ENCODE data around the gene RCL1. TPM values are rescaled to one million over a fixed set of nuclear protein-coding genes. Genes with fewer than 3 reads are reported as not detected.

RCL1 gene
- polyA plus RNA-seq, 2 of the 4 experiments (the other 2 are of a cell fraction) = 25.5 to 27.5 TPM

DNA sequence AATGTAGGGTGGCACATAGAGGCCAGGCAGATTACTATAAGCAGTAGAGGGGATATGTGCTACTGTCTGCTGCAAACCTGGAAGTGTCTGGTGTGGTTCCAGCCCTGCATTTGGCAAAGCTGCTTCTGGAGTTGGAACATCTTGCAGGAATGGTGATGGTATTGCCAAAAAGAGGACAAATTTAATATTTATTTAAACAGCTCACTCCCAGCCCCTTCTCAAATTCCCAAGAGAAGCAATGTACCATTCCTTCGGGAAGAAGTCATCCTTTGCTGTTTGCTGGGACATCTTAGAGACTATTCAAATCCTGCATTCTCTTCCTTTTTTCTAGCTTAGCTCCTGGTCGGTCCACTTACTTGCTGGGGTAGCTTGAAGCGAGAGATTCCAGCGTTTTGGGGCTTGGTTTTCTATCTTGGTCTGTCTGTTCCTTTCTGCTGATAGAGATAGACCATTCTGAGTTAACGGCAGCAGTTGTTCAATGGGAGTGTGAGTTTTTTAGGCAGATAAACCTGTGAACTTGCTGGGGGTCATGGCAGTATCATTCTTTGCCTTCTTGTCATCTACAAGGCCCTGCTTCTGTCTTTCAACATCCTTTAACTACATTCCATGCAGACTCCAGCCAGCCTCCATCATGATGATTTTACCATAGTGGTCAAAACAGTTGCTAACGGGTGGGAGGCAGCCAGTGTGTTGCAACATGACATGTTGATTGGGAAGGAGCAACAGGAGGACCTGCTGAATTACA, 69.9 kb downstream of the RCL1 start:
- Histone ChIP-seq H3K9me3 (no peaks in the 10 kb centered on the region), H3K27ac (no peak overlapping the region), H3K4me2 (no peak overlapping the region), H3K4me1 (no peaks in the 10 kb centered on the region), H3K4me3 (no peak overlapping the region)
- POLR2A ChIA-PET = no interaction called here
- WGBS (ENCODE audit: missing lambda C conversion rate) = 92% methylated on average over 6 of the region's 6 CpGs
- DNase-seq (ENCODE audit: low read depth in 1 of 2, low spot score in 1 of 2) (no peak), ATAC-seq (no peak), FAIRE-seq (no peak)
- CTCF ChIA-PET = interaction anchor here (1.1 to 2.9 kb wide), 3 partner anchors 10 to 126 kb away, joined by 4 to 11 read pairs (median 4); no protein-coding TSS in a partner anchor
- TF ChIP-seq, protein P1, sequence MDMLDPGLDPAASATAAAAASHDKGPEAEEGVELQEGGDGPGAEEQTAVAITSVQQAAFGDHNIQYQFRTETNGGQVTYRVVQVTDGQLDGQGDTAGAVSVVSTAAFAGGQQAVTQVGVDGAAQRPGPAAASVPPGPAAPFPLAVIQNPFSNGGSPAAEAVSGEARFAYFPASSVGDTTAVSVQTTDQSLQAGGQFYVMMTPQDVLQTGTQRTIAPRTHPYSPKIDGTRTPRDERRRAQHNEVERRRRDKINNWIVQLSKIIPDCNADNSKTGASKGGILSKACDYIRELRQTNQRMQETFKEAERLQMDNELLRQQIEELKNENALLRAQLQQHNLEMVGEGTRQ (IDR thresholded peaks at IDR 0.05) = no peak
- TF ChIP-seq HOXB13 (CRISPR knock-in tag; IDR thresholded peaks at IDR 0.05; ENCODE audit: low read depth) = no peak
- TF ChIP-seq JUNB (IDR thresholded peaks at IDR 0.05) = no peak
- no peak for TF ChIP-seq MAFK (IDR thresholded peaks at IDR 0.05; ENCODE audit: partially characterized antibody)
- no peak for TF ChIP-seq BHLHE40 (IDR thresholded peaks at IDR 0.05; ENCODE audit: low read depth, low read length)
- TF ChIP-seq PHF8 (IDR thresholded peaks at IDR 0.05; ENCODE audit: borderline replicate concordance, low read depth) = no peak
- TF ChIP-seq RCOR1 (IDR thresholded peaks at IDR 0.05; ENCODE audit: low read depth, low read length) = no peak
- no peak for TF ChIP-seq HEYL (CRISPR knock-in tag; IDR thresholded peaks at IDR 0.05)
- no peak for TF ChIP-seq HOXA7 (CRISPR knock-in tag; IDR thresholded peaks at IDR 0.05)
- TF ChIP-seq JUN (IDR thresholded peaks at IDR 0.05) = no peak
- TF ChIP-seq POLR2AphosphoS2 (conservative IDR thresholded peaks at IDR 0.05; ENCODE audit: low read length) = no peak
- TF ChIP-seq MAZ (IDR thresholded peaks at IDR 0.05; ENCODE audit: borderline replicate concordance, low read depth, low read length) = no peak
- no peak for TF ChIP-seq RARB (CRISPR knock-in tag; IDR thresholded peaks at IDR 0.05)
- no peak for TF ChIP-seq CHD2 (IDR thresholded peaks at IDR 0.05; ENCODE audit: low read length, partially characterized antibody)
- TF ChIP-seq SMC3 (IDR thresholded peaks at IDR 0.05) = no peak
- no peak for TF ChIP-seq TFCP2L1 (CRISPR knock-in tag; IDR thresholded peaks at IDR 0.05)
- TF ChIP-seq TP53 (CRISPR knock-in tag; IDR thresholded peaks at IDR 0.05) = no peak
- TF ChIP-seq MYC (IDR thresholded peaks at IDR 0.05; ENCODE audit: borderline replicate concordance, low read length) = no peak
- TF ChIP-seq, protein P2, sequence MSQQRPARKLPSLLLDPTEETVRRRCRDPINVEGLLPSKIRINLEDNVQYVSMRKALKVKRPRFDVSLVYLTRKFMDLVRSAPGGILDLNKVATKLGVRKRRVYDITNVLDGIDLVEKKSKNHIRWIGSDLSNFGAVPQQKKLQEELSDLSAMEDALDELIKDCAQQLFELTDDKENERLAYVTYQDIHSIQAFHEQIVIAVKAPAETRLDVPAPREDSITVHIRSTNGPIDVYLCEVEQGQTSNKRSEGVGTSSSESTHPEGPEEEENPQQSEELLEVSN (IDR thresholded peaks at IDR 0.05; ENCODE audit: borderline replicate concordance, low read depth) = no peak
- no peak for TF ChIP-seq CBX2 (IDR thresholded peaks at IDR 0.05; ENCODE audit: borderline replicate concordance, low read depth)

DNA sequence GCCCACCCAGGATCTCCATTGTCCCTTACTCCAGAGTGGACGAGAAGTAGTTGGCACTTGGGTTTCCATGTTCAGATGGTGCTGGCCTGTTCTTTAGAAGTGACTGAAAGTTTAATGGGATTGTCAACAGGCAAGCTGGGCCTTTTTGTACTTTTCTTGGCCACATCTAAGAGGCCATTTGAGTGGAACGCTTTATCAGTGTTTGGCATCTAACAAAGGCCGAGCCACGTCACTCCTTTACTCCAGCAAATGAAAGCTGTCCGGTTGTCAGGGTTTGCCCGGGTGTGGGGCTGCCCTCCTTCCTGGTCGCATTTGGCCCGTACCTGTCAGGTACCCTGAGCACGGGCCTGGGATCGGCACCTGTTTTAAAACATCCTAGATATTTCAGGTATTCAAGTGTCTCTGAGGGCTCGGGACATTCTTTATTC, 71.5 kb downstream of the RCL1 start:
- CTCF ChIA-PET = interaction anchor here (0.6 to 2.3 kb wide), 3 partner anchors 12 to 72 kb away, joined by 4 to 5 read pairs (median 4); partner anchors contain the start of gene RCL1

More for the DNA sequence above, 71.5 kb downstream of the RCL1 start:
- Histone ChIP-seq H3K4me1 (no peaks in the 10 kb centered on the region), H3K4me3 (no peak overlapping the region), H3K4me2 (no peak overlapping the region), H3K27ac (no peak overlapping the region), H3K9me3 (no peaks in the 10 kb centered on the region)
- DNase-seq (ENCODE audit: low read depth in 1 of 2, low spot score in 1 of 2) = no peak
- ATAC-seq = no peak
- TF ChIP-seq, protein P3, sequence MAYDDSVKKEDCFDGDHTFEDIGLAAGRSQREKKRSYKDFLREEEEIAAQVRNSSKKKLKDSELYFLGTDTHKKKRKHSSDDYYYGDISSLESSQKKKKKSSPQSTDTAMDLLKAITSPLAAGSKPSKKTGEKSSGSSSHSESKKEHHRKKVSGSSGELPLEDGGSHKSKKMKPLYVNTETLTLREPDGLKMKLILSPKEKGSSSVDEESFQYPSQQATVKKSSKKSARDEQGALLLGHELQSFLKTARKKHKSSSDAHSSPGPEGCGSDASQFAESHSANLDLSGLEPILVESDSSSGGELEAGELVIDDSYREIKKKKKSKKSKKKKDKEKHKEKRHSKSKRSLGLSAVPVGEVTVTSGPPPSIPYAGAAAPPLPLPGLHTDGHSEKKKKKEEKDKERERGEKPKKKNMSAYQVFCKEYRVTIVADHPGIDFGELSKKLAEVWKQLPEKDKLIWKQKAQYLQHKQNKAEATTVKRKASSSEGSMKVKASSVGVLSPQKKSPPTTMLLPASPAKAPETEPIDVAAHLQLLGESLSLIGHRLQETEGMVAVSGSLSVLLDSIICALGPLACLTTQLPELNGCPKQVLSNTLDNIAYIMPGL (CRISPR knock-in tag; IDR thresholded peaks at IDR 0.05; ENCODE audit: borderline replicate concordance) = no peak
- TF ChIP-seq RNF2 (IDR thresholded peaks at IDR 0.05; ENCODE audit: borderline replicate concordance, low read depth) (no peak), MYC (IDR thresholded peaks at IDR 0.05; ENCODE audit: borderline replicate concordance, low read length) (no peak), ZFP36 (IDR thresholded peaks at IDR 0.05; ENCODE audit: borderline replicate concordance, partially characterized antibody) (no peak), CHD4 (IDR thresholded peaks at IDR 0.05; ENCODE audit: borderline replicate concordance) (no peak)
- WGBS (ENCODE audit: missing lambda C conversion rate) = 94% methylated on average over 11 of the region's 11 CpGs
- FAIRE-seq = no peak
- POLR2A ChIA-PET = no interaction called here
